ENCODE results near the gene THSD7A. TPM values are rescaled to one million over a fixed set of nuclear protein-coding genes. Genes with fewer than 3 reads are reported as not detected.
A peak's percentile ranks its signal among the peaks of the same experiment; 100 is the strongest.

THSD7A gene
- polyA plus RNA-seq, 1 donor from 2014 or later = 18.5 TPM

- Histone ChIP-seq H3K4me3 (ENCODE audit: low read length) (no peak overlapping the region), H3F3A (ENCODE audit: insufficient read depth, low read length, poor library complexity, severe bottlenecking) (no peaks in the 10 kb centered on the region), H3K9me3 (ENCODE audit: low read length) (no peaks in the 10 kb centered on the region), H3K4me2 (ENCODE audit: low read length) (no peak overlapping the region), H2AFZ (ENCODE audit: low read depth, low read length) (no peak overlapping the region), H3K9ac (ENCODE audit: low read length) (no peak overlapping the region), H3K9me2 (ENCODE audit: insufficient read depth, low read length) (no peaks in the 10 kb centered on the region), H3K27ac (ENCODE audit: low read length) (no peak overlapping the region), H3K79me2 (replicated peaks; ENCODE audit: insufficient read depth, low read length) (no peaks in the 10 kb centered on the region), H3K36me3 (ENCODE audit: insufficient read depth, low read length) (no peaks in the 10 kb centered on the region), H3K27me3 (ENCODE audit: insufficient read depth, low read depth, low read length) (no peaks in the 10 kb centered on the region), H4K20me1 (ENCODE audit: insufficient read depth) (no peaks in the 10 kb centered on the region)
- TF ChIP-seq POLR2AphosphoS5 (IDR thresholded peaks at IDR 0.05) (no peak), MXI1 (conservative IDR thresholded peaks at IDR 0.05; ENCODE audit: poor library complexity, severe bottlenecking) (no peak), EP300 (conservative IDR thresholded peaks at IDR 0.05; ENCODE audit: poor library complexity, severe bottlenecking) (peak; percentile 42), TAF1 (IDR thresholded peaks at IDR 0.05; ENCODE audit: low read depth) (no peak), REST (IDR thresholded peaks at IDR 0.05; ENCODE audit: borderline replicate concordance) (no peak), SMC3 (conservative IDR thresholded peaks at IDR 0.05; ENCODE audit: poor library complexity) (no peak)
These were observed 211.4 kb downstream of the THSD7A start for GRCh38 chr7:11620406-11621253.

- H3K36me3 ChIP-seq (ENCODE audit: insufficient read depth, low read length) = no peaks in the 10 kb centered on the region
- TF ChIP-seq TAF1 (IDR thresholded peaks at IDR 0.05; ENCODE audit: low read depth) = no peak
- no peak for TF ChIP-seq SMC3 (conservative IDR thresholded peaks at IDR 0.05; ENCODE audit: poor library complexity)
- TF ChIP-seq EP300 (conservative IDR thresholded peaks at IDR 0.05; ENCODE audit: poor library complexity, severe bottlenecking) = no peak
- no peak for TF ChIP-seq MXI1 (conservative IDR thresholded peaks at IDR 0.05; ENCODE audit: poor library complexity, severe bottlenecking)
- TF ChIP-seq POLR2AphosphoS5 (IDR thresholded peaks at IDR 0.05) = no peak
- no peak for TF ChIP-seq EZH2 (IDR thresholded peaks at IDR 0.05; ENCODE audit: borderline replicate concordance, insufficient read depth, low read length, poor library complexity, severe bottlenecking)
- TF ChIP-seq, protein P1, sequence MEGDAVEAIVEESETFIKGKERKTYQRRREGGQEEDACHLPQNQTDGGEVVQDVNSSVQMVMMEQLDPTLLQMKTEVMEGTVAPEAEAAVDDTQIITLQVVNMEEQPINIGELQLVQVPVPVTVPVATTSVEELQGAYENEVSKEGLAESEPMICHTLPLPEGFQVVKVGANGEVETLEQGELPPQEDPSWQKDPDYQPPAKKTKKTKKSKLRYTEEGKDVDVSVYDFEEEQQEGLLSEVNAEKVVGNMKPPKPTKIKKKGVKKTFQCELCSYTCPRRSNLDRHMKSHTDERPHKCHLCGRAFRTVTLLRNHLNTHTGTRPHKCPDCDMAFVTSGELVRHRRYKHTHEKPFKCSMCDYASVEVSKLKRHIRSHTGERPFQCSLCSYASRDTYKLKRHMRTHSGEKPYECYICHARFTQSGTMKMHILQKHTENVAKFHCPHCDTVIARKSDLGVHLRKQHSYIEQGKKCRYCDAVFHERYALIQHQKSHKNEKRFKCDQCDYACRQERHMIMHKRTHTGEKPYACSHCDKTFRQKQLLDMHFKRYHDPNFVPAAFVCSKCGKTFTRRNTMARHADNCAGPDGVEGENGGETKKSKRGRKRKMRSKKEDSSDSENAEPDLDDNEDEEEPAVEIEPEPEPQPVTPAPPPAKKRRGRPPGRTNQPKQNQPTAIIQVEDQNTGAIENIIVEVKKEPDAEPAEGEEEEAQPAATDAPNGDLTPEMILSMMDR (IDR thresholded peaks at IDR 0.05; ENCODE audit: poor library complexity, severe bottlenecking) = no peak
- TF ChIP-seq RAD21 (conservative IDR thresholded peaks at IDR 0.05) = no peak
- no peak for TF ChIP-seq REST (IDR thresholded peaks at IDR 0.05; ENCODE audit: borderline replicate concordance)
- H2AFZ ChIP-seq (ENCODE audit: low read depth, low read length) = no peak overlapping the region
- H3K27ac ChIP-seq (ENCODE audit: low read length) = no peak overlapping the region
- no peaks in the 10 kb centered on the region for H3K79me2 ChIP-seq (replicated peaks; ENCODE audit: insufficient read depth, low read length)
- no peaks in the 10 kb centered on the region for H3K9me3 ChIP-seq (ENCODE audit: low read length)
- no peak overlapping the region for H3K4me3 ChIP-seq (ENCODE audit: low read length)
- H3K9ac ChIP-seq (ENCODE audit: low read length) = no peak overlapping the region
- H4K20me1 ChIP-seq (ENCODE audit: insufficient read depth) = no peaks in the 10 kb centered on the region
- H3K9me2 ChIP-seq (ENCODE audit: insufficient read depth, low read length) = no peaks in the 10 kb centered on the region
- no peaks in the 10 kb centered on the region for H3F3A ChIP-seq (ENCODE audit: insufficient read depth, low read length, poor library complexity, severe bottlenecking)
- no peak overlapping the region for H3K4me2 ChIP-seq (ENCODE audit: low read length)
- H3K27me3 ChIP-seq (ENCODE audit: insufficient read depth, low read depth, low read length) = no peaks in the 10 kb centered on the region
These were observed 215.5 kb downstream of the THSD7A start for GRCh38 chr7:11616466-11616865.
